ENCODE results near the gene CCDC39.

DNA sequence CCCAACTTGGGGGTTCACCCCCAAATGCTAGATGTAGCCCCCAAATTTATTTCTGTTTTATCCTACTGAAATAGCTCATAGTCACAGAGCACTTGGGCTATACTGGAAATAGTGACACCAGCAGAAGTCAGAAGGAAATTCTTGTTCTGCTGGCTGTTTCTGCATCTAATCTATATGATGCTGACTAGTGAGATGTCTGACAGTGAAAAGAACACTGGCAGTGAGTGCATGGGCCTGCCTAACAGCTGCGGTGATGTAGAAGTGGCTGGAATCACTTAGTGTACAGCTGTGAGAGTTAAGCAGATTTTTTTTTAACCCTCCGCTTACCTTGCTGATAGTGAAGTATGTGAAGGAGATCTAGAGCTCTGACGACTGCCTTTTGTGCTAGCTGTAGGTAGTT lies 63.3 kb downstream of the CCDC39 start:
- TF ChIP-seq POLR2AphosphoS5 (IDR thresholded peaks at IDR 0.05; ENCODE audit: low read depth, low read length) (no peak), RXRA (IDR thresholded peaks at IDR 0.05; ENCODE audit: insufficient read depth, low read depth, low read length) (no peak), EP300 (IDR thresholded peaks at IDR 0.05; ENCODE audit: borderline replicate concordance in 1 of 2, low read depth in 2 of 2, low read length in 2 of 2) (no peak), TAF1 (IDR thresholded peaks at IDR 0.05; ENCODE audit: low read depth, low read length) (no peak), CHD2 (IDR thresholded peaks at IDR 0.05; ENCODE audit: low read length) (no peak), RAD21 (IDR thresholded peaks at IDR 0.05 in 1 of 2, conservative IDR thresholded peaks at IDR 0.05 in 1 of 2; ENCODE audit: low read depth in 2 of 2, low read length in 2 of 2) (no peak)
- TF ChIP-seq, protein P1, sequence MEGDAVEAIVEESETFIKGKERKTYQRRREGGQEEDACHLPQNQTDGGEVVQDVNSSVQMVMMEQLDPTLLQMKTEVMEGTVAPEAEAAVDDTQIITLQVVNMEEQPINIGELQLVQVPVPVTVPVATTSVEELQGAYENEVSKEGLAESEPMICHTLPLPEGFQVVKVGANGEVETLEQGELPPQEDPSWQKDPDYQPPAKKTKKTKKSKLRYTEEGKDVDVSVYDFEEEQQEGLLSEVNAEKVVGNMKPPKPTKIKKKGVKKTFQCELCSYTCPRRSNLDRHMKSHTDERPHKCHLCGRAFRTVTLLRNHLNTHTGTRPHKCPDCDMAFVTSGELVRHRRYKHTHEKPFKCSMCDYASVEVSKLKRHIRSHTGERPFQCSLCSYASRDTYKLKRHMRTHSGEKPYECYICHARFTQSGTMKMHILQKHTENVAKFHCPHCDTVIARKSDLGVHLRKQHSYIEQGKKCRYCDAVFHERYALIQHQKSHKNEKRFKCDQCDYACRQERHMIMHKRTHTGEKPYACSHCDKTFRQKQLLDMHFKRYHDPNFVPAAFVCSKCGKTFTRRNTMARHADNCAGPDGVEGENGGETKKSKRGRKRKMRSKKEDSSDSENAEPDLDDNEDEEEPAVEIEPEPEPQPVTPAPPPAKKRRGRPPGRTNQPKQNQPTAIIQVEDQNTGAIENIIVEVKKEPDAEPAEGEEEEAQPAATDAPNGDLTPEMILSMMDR (IDR thresholded peaks at IDR 0.05; ENCODE audit: control extremely low read depth in 1 of 3, insufficient read depth in 1 of 3, low read depth in 1 of 3, low read length in 3 of 3), result no peak
